ENCODE results near the gene STARD3NL. TPM values are rescaled to one million over a fixed set of nuclear protein-coding genes. Genes with fewer than 3 reads are reported as not detected.

Gene STARD3NL
- total RNA-seq, 1 donor from 2014 or later = 26.4 TPM

- intact Hi-C loops (cut with DNase I) = loop anchor here (5.0 kb wide), 2 partner anchors 38 to 258 kb away; partner anchors contain the start of gene EPDR1
Observed at GRCh38 chr7:38179776-38180226, 1.8 kb downstream of the STARD3NL start.

GRCh38 chr7:38181111-38181510 lies 3.1 kb downstream of the STARD3NL start:
- intact Hi-C loops (cut with DNase I) = no loop called here
- no peak for DNase-seq (ENCODE audit: low spot score)

More at GRCh38 chr7:38179776-38180226, 1.8 kb downstream of the STARD3NL start:
- DNase-seq (ENCODE audit: low spot score) = no peak

GRCh38 chr7:38182450-38182849 lies 4.4 kb downstream of the STARD3NL start:
- no peak for DNase-seq (ENCODE audit: low spot score)
- intact Hi-C loops (cut with DNase I) = no loop called here

- intact Hi-C loops (cut with DNase I) = no loop called here
- DNase-seq (ENCODE audit: low spot score) = no peak
Observed at GRCh38 chr7:38185395-38186307, 7.6 kb downstream of the STARD3NL start.

DNA sequence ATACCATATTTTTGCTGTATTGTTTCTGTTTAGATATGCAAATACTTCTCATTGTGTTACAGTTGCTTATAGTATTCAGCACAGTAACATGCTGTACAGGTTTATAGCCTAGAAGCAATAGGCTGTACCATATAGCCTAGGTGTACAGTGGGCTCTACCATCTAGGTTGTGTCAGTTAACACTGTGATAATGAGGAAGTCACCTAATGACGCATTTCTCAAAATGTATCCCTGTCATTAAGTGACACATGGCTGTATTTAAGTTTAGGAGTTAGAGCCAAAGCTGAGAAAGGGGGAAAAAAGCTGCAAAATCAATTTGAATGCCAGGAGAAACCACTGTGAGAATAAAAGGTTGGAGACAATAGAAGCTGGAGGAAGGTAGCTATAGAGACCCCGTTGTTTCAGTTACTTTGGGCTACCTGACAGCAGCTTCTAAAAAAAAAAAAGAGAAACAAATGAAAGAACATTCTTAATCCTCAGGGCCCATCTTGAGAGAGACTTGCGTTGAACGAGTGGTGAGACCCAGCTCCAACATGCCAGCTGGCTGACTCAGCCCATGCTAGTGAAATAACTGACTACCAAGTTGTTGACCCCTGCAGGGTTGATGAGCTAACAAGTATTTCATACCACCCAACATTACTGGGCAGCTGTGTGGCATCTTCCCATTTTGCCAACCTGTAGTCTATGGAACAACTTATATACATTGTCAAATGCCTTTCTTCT lies 8.7 kb downstream of the STARD3NL start:
- intact Hi-C loops (cut with DNase I) = no loop called here
- no peak for DNase-seq (ENCODE audit: low spot score)

DNA sequence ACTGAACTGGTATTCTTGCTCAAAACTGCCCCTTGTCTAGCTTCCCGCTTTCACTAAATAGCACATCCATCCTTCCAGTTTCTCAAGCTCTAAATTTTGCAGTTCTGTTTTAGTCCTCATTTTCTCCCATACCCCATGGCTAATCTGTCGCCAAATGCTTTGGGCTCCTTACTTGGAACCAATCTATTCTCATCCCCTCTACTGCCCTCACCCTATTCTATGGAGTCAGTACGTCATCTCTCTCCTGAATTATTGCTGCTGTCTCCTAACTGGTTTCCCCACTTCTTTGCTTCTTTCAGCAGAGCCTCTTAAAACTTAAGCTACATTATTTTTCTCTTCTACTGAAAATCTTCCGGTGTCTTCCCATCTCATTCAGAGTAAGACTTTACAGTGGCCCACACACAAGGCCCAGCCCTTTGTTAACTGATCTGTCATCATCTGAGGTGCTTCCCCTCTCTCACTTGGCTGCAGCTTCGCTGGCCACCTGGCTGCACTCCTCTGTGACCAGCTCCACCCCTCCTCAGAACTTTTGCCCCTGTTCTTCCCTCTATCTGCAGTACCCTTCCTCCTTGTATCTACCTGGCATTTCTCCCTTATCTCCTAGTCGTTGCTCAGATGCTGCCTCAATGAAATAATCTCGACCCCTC lies 9.9 kb downstream of the STARD3NL start:
- intact Hi-C loops (cut with DNase I) = no loop called here
- DNase-seq (ENCODE audit: low spot score) = no peak

DNA sequence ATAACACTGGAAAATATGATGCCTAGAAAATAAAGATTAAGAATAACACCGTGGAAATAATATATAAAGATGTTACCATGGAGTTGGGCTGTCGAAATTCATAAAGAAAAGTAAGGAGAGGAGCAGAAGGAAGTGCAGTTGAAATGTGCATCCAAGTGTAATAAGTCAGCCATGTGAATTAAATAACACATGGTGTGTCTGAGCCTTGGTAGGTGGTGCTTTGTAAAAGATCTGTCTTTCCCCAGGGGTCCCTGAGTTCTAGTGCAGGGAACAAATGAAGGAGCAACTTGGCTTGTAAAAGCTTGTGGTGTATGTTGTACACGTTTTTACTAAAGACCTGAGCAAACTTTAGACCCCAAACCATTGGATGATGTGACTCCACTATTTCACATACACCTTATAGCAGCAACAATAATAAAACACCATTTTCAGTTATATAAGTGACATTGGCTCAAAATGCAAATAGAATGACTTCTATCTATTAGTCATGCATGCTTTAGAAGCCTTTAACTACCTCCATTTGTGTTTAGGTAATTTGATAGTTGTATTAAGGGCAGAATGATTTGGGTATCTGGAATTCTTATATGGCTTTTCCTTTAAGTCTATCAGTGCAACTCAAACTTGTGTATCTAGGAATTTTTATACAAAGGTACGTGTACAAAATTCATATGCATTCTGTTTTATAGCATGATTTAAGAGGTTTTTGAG lies 11.3 kb downstream of the STARD3NL start:
- intact Hi-C loops (cut with DNase I) = no loop called here
- no peak for DNase-seq (ENCODE audit: low spot score)

DNA sequence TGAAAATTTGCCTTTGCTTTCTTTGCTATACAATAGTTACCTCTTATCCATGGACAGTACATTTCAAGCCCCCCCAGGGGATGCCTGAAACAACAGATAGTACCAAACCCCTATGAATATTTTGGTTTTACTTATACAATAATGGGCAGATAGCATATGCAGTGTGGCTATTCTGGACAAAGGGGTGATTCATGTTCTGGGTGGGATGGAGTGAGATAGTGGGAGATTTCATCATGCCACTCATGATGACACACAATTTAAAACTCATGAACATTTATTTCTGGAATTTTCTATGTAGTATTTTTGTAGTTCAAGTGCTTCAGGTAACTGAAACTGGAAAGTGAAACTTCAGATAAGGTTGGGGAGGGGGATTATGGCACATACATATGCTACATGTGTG lies 12.0 kb downstream of the STARD3NL start:
- intact Hi-C loops (cut with DNase I) = no loop called here
- no peak for DNase-seq (ENCODE audit: low spot score)

DNA sequence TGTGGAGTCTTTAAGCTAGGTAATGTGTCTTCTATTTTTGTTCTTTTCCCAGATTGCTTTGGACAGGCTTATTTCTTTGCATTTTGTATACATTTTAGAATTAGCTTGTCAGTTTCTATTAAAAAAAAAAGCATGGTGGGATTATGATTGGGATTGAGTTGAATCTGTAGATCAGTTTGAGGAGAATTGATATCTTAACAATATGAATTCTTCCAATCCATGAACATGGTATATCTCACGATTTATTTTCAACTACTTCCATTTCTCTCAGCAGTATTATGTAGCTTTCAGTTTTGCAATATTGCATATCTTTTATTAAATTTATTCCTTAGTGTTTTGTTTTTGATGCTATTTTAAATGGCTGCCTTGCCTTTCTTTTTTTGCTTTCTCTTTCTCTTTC lies 13.7 kb downstream of the STARD3NL start:
- no peak for DNase-seq (ENCODE audit: low spot score)
- intact Hi-C loops (cut with DNase I) = no loop called here

GRCh38 chr7:38192327-38192726 lies 14.3 kb downstream of the STARD3NL start:
- DNase-seq (ENCODE audit: low spot score) = no peak
- intact Hi-C loops (cut with DNase I) = no loop called here

DNA sequence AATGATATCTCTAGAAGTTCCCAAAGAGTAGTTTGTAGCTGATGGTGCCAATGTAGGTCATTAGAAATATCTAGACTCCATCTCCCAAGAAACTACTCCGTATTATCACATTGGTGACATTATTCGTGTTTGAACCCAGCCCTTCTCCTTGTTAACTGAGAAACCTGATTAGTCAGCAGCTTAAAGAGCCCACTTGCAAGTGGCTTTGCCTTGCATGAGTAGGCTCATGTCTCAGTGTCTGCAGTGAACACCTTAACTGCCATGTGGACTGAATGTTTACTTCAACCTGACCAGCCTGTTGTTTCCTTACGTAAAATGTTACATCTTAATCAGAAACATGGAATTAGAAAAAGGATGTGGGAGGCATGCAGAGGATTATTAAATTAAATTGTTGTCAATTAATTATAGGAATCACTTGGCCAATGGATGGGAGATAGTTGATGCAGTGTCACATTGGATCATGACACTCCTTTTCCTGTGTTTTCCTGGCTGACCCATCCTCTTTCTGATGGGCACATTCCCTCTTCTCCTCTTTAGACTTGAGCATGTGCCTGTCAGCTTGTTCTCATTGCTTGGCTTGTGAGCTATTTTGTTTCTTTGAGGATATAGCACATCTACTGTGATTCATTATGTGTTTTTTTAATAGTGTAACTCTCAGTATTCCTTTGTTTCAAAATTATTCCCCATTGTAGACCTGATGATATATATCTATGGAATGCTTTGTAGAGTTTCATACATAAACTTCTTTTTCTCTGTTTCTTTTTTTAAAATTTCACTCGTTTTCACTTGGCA lies 18.0 kb downstream of the STARD3NL start:
- intact Hi-C loops (cut with DNase I) = no loop called here
- DNase-seq (ENCODE audit: low spot score) = no peak

DNA sequence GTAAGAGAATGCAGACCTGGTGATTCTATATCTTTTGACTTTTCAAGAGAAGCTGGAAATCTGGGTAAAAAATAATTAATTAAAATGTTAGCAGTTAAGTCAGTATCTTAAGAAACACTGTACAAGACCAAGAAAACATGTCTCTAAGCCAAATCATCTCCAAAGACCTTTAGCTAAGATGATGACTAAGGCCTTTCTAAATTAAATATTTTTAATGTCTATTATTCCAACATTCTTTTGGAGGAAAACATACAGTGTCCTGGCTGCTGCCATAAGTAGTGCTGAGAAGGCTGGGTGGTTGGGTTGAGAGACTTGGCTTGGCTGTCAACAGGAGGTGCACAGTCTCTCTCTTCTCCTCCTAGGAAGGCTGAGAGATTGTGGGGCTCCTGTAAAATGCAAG lies 20.3 kb downstream of the STARD3NL start:
- intact Hi-C loops (cut with DNase I) = no loop called here
- no peak for DNase-seq (ENCODE audit: low spot score)

DNA sequence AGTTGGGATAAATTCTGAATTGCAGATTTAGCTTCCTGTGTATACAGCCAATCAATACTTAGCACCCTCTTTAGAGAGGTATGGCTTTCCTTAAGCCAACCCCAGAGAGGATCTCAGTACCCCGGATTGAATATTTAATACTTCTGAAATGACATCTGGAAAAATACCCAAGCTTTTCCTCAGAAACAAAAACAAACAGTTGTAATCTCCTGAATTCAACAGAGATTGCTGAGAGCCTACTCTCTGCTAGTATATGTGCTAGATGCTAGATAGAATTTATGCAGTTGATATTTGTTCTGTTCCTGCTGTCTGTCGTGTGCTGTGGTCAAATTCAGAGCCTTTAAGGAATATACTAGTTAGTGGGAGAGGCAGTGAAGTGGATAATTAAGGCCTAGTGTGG lies 21.1 kb downstream of the STARD3NL start:
- intact Hi-C loops (cut with DNase I) = no loop called here
- DNase-seq (ENCODE audit: low spot score) = no peak

DNA sequence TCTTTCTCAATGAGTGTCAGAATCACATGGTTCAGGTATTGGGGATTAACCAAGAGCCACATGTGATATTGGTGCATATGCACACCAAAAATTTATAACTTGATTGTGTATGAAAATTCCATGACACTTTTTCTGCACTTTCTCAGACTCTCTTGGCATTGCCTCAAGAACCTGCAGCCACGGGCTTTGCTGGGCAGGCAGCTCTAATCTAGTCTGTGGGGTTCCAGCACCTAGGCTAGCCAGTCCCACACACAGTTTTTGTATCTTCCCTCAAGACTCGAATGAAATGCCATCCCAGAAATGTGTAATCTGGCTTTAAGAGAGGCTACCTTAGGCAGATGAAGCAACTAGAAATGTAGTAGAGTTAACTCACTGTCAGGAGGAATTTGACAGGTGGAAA lies 21.7 kb downstream of the STARD3NL start:
- DNase-seq (ENCODE audit: low spot score) = no peak
- intact Hi-C loops (cut with DNase I) = no loop called here

DNA sequence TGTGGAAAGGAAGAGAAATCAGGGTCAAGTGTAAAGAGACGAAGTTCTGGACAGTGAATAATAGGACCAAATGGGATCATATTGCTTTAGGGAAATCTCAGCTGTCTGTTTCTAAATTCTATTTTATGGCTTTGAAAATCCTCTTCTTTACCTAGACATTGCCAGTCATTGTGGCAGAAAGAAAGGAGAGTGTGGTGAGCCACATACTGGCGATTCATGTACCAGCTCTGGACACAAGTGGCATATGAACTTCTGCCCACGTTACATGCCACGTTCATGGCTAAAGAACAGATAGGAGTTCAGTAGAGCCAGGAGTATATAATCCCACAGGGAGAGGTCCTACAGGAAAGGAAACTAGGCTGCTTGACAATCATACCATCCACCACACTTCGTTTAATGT lies 28.0 kb downstream of the STARD3NL start:
- DNase-seq (ENCODE audit: low spot score) = no peak
- intact Hi-C loops (cut with DNase I) = no loop called here

GRCh38 chr7:38207843-38208242 lies 29.8 kb downstream of the STARD3NL start:
- DNase-seq (ENCODE audit: low spot score) = no peak
- intact Hi-C loops (cut with DNase I) = no loop called here

DNA sequence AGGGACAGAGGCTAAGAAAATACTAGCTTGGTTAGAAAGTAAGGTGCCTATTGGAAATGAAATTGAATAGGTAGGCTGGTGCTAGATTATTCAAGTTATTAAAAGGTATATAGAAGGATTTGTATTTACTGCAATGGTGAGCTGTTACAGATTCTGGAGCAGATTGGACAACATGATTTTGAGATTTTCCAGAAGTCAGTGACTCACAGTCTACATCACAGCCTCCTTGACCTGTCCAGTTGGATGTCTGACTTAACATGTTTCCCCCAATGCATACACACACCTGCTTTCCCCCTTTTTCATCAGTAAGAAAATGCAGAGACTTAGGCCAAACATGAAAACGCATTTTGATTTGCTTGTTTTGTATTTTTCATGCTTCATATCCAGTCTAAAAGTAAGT lies 33.4 kb downstream of the STARD3NL start:
- no peak for DNase-seq (ENCODE audit: low spot score)
- intact Hi-C loops (cut with DNase I) = no loop called here

DNA sequence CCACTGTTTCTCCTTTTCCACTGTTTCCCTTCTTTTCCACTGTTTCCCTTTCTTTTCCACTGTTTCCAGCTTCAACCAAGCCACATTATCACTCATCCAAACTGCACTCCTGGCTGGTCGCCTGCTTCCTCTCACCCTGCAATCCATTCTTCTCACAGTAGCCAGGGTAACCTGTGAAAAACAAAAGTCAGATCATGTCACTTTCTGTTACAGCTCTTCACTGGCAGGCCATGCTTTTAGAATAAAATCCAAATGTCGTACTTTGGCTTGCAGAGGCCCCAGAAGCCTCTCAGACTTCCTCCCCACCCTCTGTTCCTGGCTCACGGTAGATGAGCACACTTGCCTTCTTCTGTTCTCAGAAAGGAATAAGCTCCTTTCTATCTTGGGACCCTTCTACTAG lies 33.9 kb downstream of the STARD3NL start:
- DNase-seq (ENCODE audit: low spot score) = no peak
- intact Hi-C loops (cut with DNase I) = no loop called here

- intact Hi-C loops (cut with DNase I) = loop anchor here (5.0 kb wide), 1 partner anchor 38 kb away; the partner anchor contains the start of gene STARD3NL
- no peak for DNase-seq (ENCODE audit: low spot score)
Observed at GRCh38 chr7:38215115-38215514, 37.1 kb downstream of the STARD3NL start.
